Gastroesophageal sphincter (tissue), 3 donors: ENCODE results near the gene GP5.

Source experiments
- POLR2A ChIP-seq, 2 donors: fragments of 450-650 bp; IDR thresholded peaks; one replicate each; pipeline ENCODE4 v1.6.1; 2017; ENCODE audit warnings: antibody characterized with exemption in 2 of 2, mild to moderate bottlenecking in 2 of 2, moderate library complexity in 1 of 2
- POLR2AphosphoS5 ChIP-seq: sonication (generic); formaldehyde crosslinking; IDR thresholded peaks from one replicate; pipeline ENCODE4 v1.6.1; 2017; ENCODE audit warnings: antibody characterized with exemption
- TF ChIP-seq, protein P1 (sequence below), 4 experiments: fragments of 200-600 bp in 2 of 4; fragments of 450-650 bp in 2 of 4; sonication (generic) in 1 of 4; IDR thresholded peaks; one replicate each; pipeline ENCODE4 v1.5.1; 2017 to 2019; ENCODE audit warnings: antibody characterized with exemption in 4 of 4, mild to moderate bottlenecking in 2 of 4, moderate library complexity in 2 of 4

DNA sequence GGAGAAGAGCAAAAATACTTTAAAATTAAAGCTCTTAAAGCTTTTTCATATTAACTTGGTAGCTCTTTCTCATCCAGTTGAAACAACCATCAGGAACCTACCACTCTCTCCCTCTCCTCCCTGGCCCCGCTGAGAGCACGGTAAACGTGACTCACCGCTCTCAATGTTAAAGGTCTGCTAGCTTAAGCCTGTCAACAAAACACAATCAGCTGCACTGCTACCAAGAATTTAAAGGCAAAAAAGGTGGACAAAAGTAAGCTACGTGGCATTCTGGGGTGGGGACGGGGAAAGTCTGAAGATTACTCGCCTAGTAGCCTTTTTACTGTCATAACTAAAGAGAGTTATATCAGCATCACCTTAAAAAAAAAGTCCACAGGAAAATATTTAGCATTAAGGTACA is 8.4 kb upstream of the GP5 start:
- TF ChIP-seq POLR2A (IDR thresholded peaks at IDR 0.05) = no peak
- TF ChIP-seq, protein P1, sequence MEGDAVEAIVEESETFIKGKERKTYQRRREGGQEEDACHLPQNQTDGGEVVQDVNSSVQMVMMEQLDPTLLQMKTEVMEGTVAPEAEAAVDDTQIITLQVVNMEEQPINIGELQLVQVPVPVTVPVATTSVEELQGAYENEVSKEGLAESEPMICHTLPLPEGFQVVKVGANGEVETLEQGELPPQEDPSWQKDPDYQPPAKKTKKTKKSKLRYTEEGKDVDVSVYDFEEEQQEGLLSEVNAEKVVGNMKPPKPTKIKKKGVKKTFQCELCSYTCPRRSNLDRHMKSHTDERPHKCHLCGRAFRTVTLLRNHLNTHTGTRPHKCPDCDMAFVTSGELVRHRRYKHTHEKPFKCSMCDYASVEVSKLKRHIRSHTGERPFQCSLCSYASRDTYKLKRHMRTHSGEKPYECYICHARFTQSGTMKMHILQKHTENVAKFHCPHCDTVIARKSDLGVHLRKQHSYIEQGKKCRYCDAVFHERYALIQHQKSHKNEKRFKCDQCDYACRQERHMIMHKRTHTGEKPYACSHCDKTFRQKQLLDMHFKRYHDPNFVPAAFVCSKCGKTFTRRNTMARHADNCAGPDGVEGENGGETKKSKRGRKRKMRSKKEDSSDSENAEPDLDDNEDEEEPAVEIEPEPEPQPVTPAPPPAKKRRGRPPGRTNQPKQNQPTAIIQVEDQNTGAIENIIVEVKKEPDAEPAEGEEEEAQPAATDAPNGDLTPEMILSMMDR (IDR thresholded peaks at IDR 0.05) = no peak
- no peak for TF ChIP-seq POLR2AphosphoS5
